Epithelial cell of proximal tubule (primary cell): ENCODE measurements around the gene JUP. TPM values are rescaled to one million over a fixed set of nuclear protein-coding genes. Genes with fewer than 3 reads are reported as not detected.

Source experiments
- DNase-seq: peaks from one replicate; pipeline ENCODE4 v3.0.0-alpha.2; 2011; ENCODE audit warnings: low read depth
- H3K4me3 ChIP-seq: 2 replicates; pipeline ENCODE4 v1.5.1; 2011; ENCODE audit warnings: low read depth, mild to moderate bottlenecking, low read length
- total RNA-seq: library from RNA; depleted of rRNA; stranded (reverse); fragments of >200 nt; gene quantifications from 2 replicates; pipeline ENCODE4 v1.2.3, GENCODE V29; 2015
- TF ChIP-seq, protein P1 (sequence below): conservative IDR thresholded peaks from 2 replicates; pipeline ENCODE4 v1.5.1; 2012; ENCODE audit warnings: low read depth, mild to moderate bottlenecking, low read length

The JUP gene
- total RNA-seq, 1 donor from 2014 or later = 425 TPM

- TF ChIP-seq, protein P1, sequence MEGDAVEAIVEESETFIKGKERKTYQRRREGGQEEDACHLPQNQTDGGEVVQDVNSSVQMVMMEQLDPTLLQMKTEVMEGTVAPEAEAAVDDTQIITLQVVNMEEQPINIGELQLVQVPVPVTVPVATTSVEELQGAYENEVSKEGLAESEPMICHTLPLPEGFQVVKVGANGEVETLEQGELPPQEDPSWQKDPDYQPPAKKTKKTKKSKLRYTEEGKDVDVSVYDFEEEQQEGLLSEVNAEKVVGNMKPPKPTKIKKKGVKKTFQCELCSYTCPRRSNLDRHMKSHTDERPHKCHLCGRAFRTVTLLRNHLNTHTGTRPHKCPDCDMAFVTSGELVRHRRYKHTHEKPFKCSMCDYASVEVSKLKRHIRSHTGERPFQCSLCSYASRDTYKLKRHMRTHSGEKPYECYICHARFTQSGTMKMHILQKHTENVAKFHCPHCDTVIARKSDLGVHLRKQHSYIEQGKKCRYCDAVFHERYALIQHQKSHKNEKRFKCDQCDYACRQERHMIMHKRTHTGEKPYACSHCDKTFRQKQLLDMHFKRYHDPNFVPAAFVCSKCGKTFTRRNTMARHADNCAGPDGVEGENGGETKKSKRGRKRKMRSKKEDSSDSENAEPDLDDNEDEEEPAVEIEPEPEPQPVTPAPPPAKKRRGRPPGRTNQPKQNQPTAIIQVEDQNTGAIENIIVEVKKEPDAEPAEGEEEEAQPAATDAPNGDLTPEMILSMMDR = no peak
- no peak for DNase-seq
- H3K4me3 ChIP-seq = no peak overlapping the region
These were observed 35.6 kb downstream of the JUP start for GRCh38 chr17:41750862-41751261.

DNA sequence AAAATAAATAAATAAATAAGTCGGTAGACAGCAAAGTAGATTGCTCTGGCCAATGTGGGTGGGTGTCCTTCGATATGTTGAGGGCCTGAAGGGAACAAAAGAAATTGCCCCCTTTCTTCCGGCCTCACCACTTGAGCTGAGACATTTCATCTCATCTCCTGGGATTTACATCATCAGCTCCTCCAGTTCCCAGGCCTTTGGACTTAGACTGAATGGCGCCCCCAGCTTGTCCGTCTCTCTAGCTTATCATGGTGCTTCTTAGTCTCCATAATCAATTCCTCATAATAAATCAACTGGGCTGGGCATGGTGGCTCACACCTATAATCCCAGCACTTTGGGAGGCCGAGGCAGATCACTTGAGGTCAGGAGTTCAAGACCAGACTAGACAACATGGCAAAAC, 38.2 kb downstream of the JUP start:
- DNase-seq = no peak
- TF ChIP-seq, protein P1 = no peak
- H3K4me3 ChIP-seq = no peak overlapping the region

GRCh38 chr17:41741709-41742108, 44.8 kb downstream of the JUP start:
- H3K4me3 ChIP-seq = no peak overlapping the region
- no peak for DNase-seq
- TF ChIP-seq, protein P1 = no peak

- DNase-seq = no peak
- TF ChIP-seq, protein P1 = no peak
- no peak overlapping the region for H3K4me3 ChIP-seq
These were observed 46.0 kb downstream of the JUP start for GRCh38 chr17:41740506-41740905.

DNA sequence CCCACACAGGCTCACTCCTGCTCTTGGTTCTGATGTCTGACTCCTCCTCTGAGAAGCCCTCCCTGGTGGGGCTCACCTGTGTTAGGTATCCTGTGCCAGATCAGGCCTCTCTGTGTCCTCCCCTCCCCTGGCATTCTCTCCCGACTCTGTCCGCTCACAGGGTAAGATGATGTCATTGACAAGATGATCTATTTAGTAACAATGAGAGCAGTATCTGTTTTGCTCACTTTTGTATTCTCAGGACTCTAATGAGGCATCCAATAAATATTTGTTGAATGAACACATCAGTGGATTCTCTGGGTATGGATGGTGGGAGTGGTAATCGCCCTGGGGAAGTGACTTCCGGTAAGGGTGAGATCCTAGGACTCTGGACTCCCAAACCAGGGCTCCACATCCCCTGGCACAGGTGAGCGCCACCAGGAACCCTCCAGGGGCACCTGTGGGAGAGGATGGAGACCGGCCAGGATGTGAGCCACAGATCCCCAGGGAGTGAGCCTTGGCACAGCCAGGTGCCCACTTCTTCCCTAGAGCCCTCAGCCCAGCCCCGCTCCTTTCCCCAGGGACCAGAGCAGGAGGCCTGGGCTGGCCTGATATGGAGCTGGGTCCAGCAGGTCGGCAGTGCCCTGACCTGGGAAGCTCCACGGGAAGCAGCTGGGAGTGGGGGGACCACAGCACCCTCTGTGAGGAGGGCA, 46.7 kb downstream of the JUP start:
- TF ChIP-seq, protein P1 = no peak
- DNase-seq = peak; percentile 48
- H3K4me3 ChIP-seq = no peak overlapping the region

DNA sequence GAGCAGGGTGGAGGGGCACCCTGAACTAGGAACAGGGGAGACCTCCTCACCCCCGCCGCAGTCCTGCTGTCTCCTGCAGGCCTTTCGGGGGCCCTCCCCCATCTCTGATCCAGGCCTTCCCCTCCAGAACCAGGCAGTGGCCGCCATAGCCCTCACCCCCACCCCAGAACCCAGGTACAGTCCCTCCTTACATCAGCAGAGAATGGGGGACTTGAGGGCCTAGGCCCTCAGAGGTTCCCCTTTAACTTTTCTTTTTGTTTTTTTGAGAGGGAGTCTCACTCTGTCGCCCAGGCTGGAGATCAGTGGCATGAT, 47.8 kb downstream of the JUP start:
- no peak overlapping the region for H3K4me3 ChIP-seq
- TF ChIP-seq, protein P1 = no peak
- DNase-seq = no peak

GRCh38 chr17:41738077-41738800, 48.3 kb downstream of the JUP start:
- no peak for DNase-seq
- TF ChIP-seq, protein P1 = peak; percentile 96

More at GRCh38 chr17:41738077-41738800, 48.3 kb downstream of the JUP start:
- H3K4me3 ChIP-seq = no peak overlapping the region
